ENCODE measurements around the gene TBC1D4. TPM values are rescaled to one million over a fixed set of nuclear protein-coding genes. Genes with fewer than 3 reads are reported as not detected.

The TBC1D4 gene
- total RNA-seq, 4 donors from 2014 or later, result 14.2 to 32.0 (median 20.6) TPM

DNA sequence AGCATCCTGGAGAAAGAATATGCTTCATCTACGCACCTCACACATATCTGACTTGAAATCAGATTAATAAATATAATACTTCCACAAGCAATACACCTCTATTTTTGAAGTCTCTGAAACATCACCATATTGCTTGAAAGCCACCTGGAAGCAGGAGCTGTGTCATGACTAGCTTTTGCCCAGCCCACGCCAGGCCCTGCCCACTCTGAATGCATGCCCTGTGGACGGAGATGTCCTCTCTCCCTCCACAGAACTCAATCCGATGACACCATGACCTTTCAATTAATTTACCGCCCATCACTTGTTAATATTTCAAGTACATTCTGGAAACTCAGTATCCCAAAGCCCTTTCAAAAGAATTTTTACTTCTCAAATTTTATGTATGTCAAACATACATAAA lies 108.0 kb downstream of the TBC1D4 start:
- H3K4me1 ChIP-seq, result peaks cover 12 to 32% (median 27%) of the 10 kb centered on the region in 4 donors
- no peak for DNase-seq (ENCODE audit: extremely low spot score)
- no peaks in the 10 kb centered on the region for H3K36me3 ChIP-seq
- H3K27ac ChIP-seq (replicated peaks in 1 of 4), result no peak overlapping the region
- intact Hi-C loops (cut with DNase I), result loop anchor here (2.0 kb wide), 2 partner anchors 109 to 175 kb away; partner anchors contain the start of genes TBC1D4 and UCHL3
- WGBS, result 95% methylated on average over 5 of the region's 5 CpGs
- no peaks in the 10 kb centered on the region for H3K9me3 ChIP-seq
- TF ChIP-seq, protein P1, sequence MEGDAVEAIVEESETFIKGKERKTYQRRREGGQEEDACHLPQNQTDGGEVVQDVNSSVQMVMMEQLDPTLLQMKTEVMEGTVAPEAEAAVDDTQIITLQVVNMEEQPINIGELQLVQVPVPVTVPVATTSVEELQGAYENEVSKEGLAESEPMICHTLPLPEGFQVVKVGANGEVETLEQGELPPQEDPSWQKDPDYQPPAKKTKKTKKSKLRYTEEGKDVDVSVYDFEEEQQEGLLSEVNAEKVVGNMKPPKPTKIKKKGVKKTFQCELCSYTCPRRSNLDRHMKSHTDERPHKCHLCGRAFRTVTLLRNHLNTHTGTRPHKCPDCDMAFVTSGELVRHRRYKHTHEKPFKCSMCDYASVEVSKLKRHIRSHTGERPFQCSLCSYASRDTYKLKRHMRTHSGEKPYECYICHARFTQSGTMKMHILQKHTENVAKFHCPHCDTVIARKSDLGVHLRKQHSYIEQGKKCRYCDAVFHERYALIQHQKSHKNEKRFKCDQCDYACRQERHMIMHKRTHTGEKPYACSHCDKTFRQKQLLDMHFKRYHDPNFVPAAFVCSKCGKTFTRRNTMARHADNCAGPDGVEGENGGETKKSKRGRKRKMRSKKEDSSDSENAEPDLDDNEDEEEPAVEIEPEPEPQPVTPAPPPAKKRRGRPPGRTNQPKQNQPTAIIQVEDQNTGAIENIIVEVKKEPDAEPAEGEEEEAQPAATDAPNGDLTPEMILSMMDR (IDR thresholded peaks at IDR 0.05), result no peak
- H3K4me3 ChIP-seq, result no peak overlapping the region
- no peaks in the 10 kb centered on the region for H3K27me3 ChIP-seq

DNA sequence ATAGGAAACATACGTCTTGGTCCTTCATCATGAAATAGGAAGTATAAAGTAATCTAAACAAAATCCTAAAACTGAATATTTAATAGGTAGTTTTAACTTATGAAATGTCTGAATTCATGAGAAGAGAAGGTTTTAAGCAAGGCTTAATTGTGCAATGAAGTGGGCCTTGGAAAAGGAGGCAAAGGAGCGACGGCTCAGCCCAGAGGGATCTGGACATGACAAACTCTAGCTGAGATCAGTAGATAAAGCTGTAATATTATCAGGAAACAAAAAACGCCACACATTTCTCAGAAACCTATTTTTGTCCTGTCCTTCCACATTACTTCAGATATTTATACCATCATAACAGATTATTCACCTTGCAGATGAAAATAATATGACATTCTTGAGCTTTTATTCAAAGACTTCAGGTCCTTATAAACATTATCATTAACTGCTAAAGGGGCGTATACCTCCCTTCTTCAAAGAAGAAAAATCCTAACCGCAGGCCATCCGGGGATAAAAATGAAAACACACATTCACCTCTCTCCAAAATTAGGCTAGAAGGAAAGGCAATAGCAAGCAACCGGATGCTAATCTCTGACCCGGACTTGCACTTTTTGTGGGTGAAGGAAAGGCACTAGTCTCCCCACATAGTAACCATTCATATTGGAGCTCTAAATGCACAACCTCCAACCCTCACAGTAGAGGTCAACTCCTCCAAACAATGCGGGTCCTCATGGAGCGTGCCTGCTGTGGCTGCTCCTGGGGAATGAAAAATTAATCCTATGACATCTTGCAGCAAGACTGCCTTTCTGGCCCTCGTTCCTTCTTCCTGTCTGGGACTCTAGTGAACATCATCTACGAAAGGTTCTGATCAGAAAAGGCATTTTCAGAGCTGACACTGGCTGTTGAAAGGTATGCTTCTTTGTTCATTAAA lies 108.8 kb downstream of the TBC1D4 start:
- Histone ChIP-seq H3K4me1 (peaks cover 16 to 40% (median 35%) of the 10 kb centered on the region in 4 donors), H3K36me3 (no peaks in the 10 kb centered on the region), H3K27ac (replicated peaks in 1 of 4) (peak overlapping the region; percentile 22 to 44 (median 31)), H3K27me3 (no peaks in the 10 kb centered on the region), H3K4me3 (no peak overlapping the region), H3K9me3 (no peaks in the 10 kb centered on the region)
- TF ChIP-seq, protein P1 (IDR thresholded peaks at IDR 0.05), result no peak
- TF ChIP-seq POLR2AphosphoS5 (IDR thresholded peaks at IDR 0.05) (no peak), EP300 (IDR thresholded peaks at IDR 0.05) (no peak), POLR2A (IDR thresholded peaks at IDR 0.05; ENCODE audit: low read depth) (no peak)
- 52% methylated on average over 13 of the region's 13 CpGs for WGBS
- intact Hi-C loops (cut with DNase I), result loop anchor here (2.0 kb wide), 2 partner anchors 110 to 176 kb away; partner anchors contain the start of genes TBC1D4 and UCHL3
- no peak for DNase-seq (ENCODE audit: extremely low spot score)

DNA sequence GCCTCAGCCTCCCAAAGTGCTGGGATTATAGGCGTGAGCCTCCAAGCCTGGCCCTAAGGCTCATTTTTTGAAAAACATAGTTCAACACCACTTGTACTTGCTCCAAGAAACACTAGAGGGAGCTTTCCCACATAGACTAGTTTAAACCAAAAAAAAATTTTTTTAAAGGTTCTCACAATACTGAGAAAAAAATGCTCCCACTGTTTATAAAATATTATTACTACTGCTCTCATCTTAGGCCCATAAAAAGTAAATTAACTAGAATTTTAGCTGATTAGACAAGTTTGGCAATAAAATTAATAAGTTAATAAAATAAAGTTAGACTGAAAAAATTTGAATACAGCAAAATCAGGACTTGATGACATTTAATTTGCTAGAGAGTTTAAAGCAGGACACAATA lies 109.5 kb downstream of the TBC1D4 start:
- WGBS, result 0% methylated on average over 1 of the region's 1 CpG
- Histone ChIP-seq H3K4me3 (no peak overlapping the region), H3K27ac (replicated peaks in 1 of 4) (peak overlapping the region; percentile 22 to 44 (median 31)), H3K36me3 (no peaks in the 10 kb centered on the region), H3K9me3 (no peaks in the 10 kb centered on the region), H3K4me1 (peaks cover 23 to 47% (median 41%) of the 10 kb centered on the region in 4 donors), H3K27me3 (no peaks in the 10 kb centered on the region)
- intact Hi-C loops (cut with DNase I), result loop anchor here (2.0 kb wide), 2 partner anchors 110 to 176 kb away; partner anchors contain the start of genes TBC1D4 and UCHL3
- DNase-seq (ENCODE audit: extremely low spot score), result no peak
- TF ChIP-seq POLR2A (IDR thresholded peaks at IDR 0.05; ENCODE audit: low read depth), result no peak
- TF ChIP-seq, protein P1 (IDR thresholded peaks at IDR 0.05), result peak; percentile 74 to 85 (median 77)

DNA sequence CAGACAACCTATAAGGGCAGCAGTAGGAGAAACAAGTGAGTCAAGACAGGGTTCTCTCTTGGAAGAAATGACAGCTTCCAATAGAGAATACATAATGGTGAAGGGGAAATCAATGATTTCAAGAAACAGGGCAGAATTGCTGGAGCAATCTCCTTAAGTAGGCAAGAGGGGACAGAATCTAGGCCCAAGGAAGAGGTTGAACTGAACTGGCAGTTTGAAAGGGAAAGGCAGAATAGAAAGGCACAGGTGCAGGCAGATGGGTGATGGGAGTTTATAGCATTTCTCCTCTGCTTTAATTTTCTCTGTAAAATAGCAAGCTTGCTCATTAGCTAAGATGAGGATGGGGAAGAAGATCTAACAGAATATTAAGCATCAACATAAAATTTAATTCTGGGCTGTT lies 110.8 kb downstream of the TBC1D4 start:
- DNase-seq (ENCODE audit: extremely low spot score), result no peak
- no peak for TF ChIP-seq POLR2A (IDR thresholded peaks at IDR 0.05; ENCODE audit: low read depth)
- no peak for TF ChIP-seq POLR2AphosphoS5 (IDR thresholded peaks at IDR 0.05)
- no peak for TF ChIP-seq EP300 (IDR thresholded peaks at IDR 0.05)
- TF ChIP-seq, protein P1 (IDR thresholded peaks at IDR 0.05), result no peak
- no peaks in the 10 kb centered on the region for H3K36me3 ChIP-seq
- H3K9me3 ChIP-seq, result no peaks in the 10 kb centered on the region
- no peak overlapping the region for H3K27ac ChIP-seq (replicated peaks in 1 of 4)
- no peaks in the 10 kb centered on the region for H3K27me3 ChIP-seq
- H3K4me1 ChIP-seq, result peaks cover 36 to 58% (median 49%) of the 10 kb centered on the region in 4 donors
- H3K4me3 ChIP-seq, result no peak overlapping the region
- intact Hi-C loops (cut with DNase I), result no loop called here

Data from esophagus muscularis mucosa (tissue), 4 donors.